Measurements from ENCODE around the gene TGFB1I1. TPM values are rescaled to one million over a fixed set of nuclear protein-coding genes. Genes with fewer than 3 reads are reported as not detected.

TGFB1I1 gene
- total RNA-seq, 4 donors from 2014 or later, result 15.1 to 34.1 (median 22.7) TPM

- intact Hi-C loops (cut with DNase I; ENCODE audit: low total_unique reads), result no loop called here
- WGBS, 2 donors, result 42 to 49% methylated on average over 6 of the region's 6 CpGs
- TF ChIP-seq CTCF (IDR thresholded peaks at IDR 0.05) (no peak), POLR2A (IDR thresholded peaks at IDR 0.05) (no peak)
- no peak overlapping the region for H3K4me3 ChIP-seq (ENCODE audit: low read depth, poor library complexity, severe bottlenecking)
- DNase-seq (ENCODE audit: low spot score in 2 of 2), result no peak
Measured at GRCh38 chr16:31513126-31513525, 41.2 kb downstream of the TGFB1I1 start.

- no peak for DNase-seq (ENCODE audit: low spot score in 2 of 2)
- intact Hi-C loops (cut with DNase I; ENCODE audit: low total_unique reads), result no loop called here
- H3K4me3 ChIP-seq (ENCODE audit: low read depth, poor library complexity, severe bottlenecking), result no peak overlapping the region
- TF ChIP-seq CTCF (IDR thresholded peaks at IDR 0.05), result no peak
Measured at GRCh38 chr16:31513884-31514283, 41.9 kb downstream of the TGFB1I1 start.

GRCh38 chr16:31517800-31518402 is 45.9 kb downstream of the TGFB1I1 start:
- 76% methylated on average over 4 of the region's 4 CpGs for WGBS, 2 donors
- no peak for TF ChIP-seq CTCF (IDR thresholded peaks at IDR 0.05)
- no peak for TF ChIP-seq POLR2A (IDR thresholded peaks at IDR 0.05)
- intact Hi-C loops (cut with DNase I; ENCODE audit: low total_unique reads), result no loop called here
- H3K4me3 ChIP-seq (ENCODE audit: low read depth, poor library complexity, severe bottlenecking), result no peak overlapping the region
- DNase-seq (ENCODE audit: low spot score in 2 of 2), result peak in 1 of 2 donors; percentile 8

GRCh38 chr16:31519759-31520431 is 47.9 kb downstream of the TGFB1I1 start:
- WGBS, 2 donors, result 75 to 88% methylated on average over 2 of the region's 2 CpGs
- intact Hi-C loops (cut with DNase I; ENCODE audit: low total_unique reads), result no loop called here

GRCh38 chr16:31521368-31521767 is 49.4 kb downstream of the TGFB1I1 start:
- WGBS, 2 donors, result 74 to 83% methylated on average over 3 of the region's 3 CpGs
- intact Hi-C loops (cut with DNase I; ENCODE audit: low total_unique reads), result no loop called here
- TF ChIP-seq CTCF (IDR thresholded peaks at IDR 0.05) (no peak), POLR2A (IDR thresholded peaks at IDR 0.05) (no peak)
- no peak overlapping the region for H3K4me3 ChIP-seq (ENCODE audit: low read depth, poor library complexity, severe bottlenecking)
- no peak for DNase-seq (ENCODE audit: low spot score in 2 of 2)

More at GRCh38 chr16:31519759-31520431, 47.9 kb downstream of the TGFB1I1 start:
- TF ChIP-seq POLR2A (IDR thresholded peaks at IDR 0.05), result no peak
- TF ChIP-seq CTCF (IDR thresholded peaks at IDR 0.05), result no peak
- no peak for DNase-seq (ENCODE audit: low spot score in 2 of 2)
- H3K4me3 ChIP-seq (ENCODE audit: low read depth, poor library complexity, severe bottlenecking), result no peak overlapping the region

Measured in lower leg skin (tissue), 4 donors.